HG03025 (cell line): ENCODE measurements around the gene DUOX1.
"Not testable (repeated sequence)": the region's sequence is repeated elsewhere in the genome, so short reads cannot be mapped to it uniquely, and the experiment has no call there.

ENCODE experiments used
- ATAC-seq: cut with Tn5 transposase; IDR thresholded peaks from one replicate; pipeline ENCODE4 v1.9.1; 2021; ENCODE audit warnings: mild to moderate bottlenecking, moderate library complexity; ENCODE audit not compliant: unreplicated experiment, low FRiP score

Gene DUOX1

GRCh38 chr15:45120081-45120972 lies 9.5 kb upstream of the DUOX1 start:
- no peak for ATAC-seq

DNA sequence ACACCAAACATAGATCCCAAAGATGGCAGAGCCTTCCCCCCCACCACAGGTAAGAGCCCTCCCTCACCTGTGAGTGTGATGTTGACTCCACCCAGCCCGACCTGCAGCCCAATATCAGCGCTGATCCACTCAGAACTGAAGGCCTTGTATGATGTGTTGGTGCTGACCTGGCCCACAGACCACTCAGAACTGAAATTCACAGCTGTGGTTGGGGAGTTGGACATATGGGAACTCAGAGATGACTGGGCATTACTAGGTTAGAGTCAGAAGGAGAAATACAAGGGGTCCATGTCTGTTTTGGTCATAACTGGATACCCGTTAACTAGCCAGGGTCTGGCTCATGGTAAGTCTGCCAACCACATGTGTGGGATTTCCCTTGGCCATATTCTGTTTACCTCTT lies 8.8 kb upstream of the DUOX1 start:
- no peak for ATAC-seq

- no peak for ATAC-seq
Measured at GRCh38 chr15:45121706-45122417, 7.9 kb upstream of the DUOX1 start.

- no peak for ATAC-seq
Measured at GRCh38 chr15:45122719-45123118, 7.1 kb upstream of the DUOX1 start.

DNA sequence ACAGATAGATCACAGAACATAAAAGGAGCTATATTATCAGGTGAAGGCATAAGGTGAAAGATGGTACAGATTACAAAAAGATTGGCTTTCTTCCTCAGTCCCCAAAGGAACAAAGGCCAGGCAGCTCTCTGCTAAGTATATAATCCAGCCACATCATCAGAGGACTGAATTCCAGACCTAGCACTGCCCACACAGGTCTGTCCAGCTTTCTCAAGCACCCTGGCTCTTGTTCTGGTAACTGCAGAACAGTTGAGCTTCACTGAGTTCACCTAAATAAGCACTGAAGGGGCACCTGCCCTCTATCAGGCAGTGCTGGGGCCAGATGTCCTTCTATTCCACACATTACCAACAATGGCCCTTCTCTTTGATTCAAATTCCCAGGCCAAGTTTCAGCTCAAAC lies 6.4 kb upstream of the DUOX1 start:
- ATAC-seq: no peak

- ATAC-seq: no peak
Measured at GRCh38 chr15:45126535-45127158, 3.1 kb upstream of the DUOX1 start.

- ATAC-seq: no peak
Measured at GRCh38 chr15:45128971-45129639, 689 bp upstream of the DUOX1 start.

DNA sequence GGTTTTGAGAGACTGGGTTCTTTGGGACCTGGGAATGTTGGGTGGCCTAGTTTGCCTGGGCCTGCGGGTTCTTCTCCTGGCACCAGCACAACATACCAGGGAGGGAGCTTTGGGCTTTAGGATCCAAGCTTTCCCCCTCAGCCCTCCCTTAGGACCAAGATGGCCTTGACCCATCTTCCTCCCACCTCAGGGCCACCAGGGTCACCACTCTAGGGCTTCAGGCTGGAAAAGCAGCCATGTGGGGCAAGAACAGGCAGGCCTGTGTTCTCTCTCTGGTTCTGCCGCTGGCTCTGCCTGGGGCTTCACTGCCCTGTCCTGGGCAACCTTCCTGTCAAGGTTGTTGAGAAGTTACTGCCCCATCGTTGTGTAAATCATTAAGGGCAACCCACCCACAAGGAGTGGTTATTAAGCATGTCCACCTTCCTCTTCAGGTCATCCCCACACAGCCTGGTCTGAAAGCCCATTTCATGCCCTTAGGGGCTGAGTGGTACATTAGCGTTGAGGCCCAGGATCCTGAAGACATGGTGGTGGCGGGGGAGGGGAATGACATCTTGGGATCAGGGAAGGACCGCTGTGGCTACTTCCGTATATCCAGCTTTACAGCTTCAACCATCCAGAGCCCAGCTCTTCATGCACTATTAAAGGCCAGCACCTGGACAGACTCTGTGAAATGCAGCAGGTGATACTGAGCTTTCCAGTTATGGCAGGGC lies 652 bp downstream of the DUOX1 start:
- no peak for ATAC-seq

DNA sequence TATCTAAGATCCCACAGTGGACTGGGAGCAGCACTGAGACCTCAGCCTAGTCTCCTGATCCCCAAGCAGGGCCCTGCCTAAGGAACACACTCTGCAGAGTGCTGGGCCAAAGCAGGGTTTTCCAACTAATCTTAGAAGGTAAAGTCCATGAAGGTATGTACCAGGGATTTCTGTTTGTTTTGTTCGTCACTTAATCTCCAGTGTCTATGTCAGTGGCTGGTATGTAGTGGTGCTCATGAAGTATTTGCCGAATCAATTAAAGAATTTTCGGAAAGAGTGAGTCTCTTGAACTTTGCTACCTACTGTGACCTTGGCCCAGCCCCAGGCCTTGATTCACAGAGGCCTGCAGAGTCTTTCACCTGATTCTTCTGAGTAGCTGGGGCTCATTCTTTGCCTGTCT lies 1.7 kb downstream of the DUOX1 start:
- ATAC-seq: no peak

- no peak for ATAC-seq
Measured at GRCh38 chr15:45132844-45133560, 3.2 kb downstream of the DUOX1 start.

- no peak for ATAC-seq
Measured at GRCh38 chr15:45133561-45133920, 3.7 kb downstream of the DUOX1 start.

GRCh38 chr15:45134046-45134445 lies 4.3 kb downstream of the DUOX1 start:
- ATAC-seq: no peak

GRCh38 chr15:45134682-45135604 lies 5.1 kb downstream of the DUOX1 start:
- no peak for ATAC-seq

DNA sequence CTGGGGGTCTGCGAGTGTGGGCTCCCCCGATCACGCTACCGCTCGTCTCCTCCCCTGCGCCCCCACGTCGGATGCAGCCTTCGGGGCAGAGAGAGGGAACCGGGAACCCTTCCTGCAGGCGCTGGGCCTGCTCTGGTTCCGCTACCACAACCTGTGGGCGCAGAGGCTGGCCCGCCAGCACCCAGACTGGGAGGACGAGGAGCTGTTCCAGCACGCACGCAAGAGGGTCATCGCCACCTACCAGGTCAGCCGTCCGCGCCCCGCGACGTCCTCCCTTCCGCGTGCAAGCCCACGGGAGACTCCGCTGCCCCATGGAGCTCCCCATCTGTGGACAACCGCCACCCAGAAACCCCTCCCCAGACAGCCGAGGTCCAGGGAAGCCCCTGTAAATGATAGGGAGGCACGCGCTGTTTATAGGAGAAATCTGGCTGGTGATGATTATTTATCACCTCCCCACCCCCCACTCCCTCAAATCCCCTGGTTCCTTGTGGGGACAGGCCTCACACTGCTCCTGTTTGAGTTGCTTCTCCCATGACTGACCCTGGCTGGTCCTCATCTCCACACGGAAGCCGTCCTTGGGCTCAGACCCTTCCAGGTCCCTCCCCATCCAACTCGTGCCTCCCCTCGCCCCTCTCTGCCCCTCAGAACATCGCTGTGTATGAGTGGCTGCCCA lies 6.0 kb downstream of the DUOX1 start:
- ATAC-seq: not testable (repeated sequence)

DNA sequence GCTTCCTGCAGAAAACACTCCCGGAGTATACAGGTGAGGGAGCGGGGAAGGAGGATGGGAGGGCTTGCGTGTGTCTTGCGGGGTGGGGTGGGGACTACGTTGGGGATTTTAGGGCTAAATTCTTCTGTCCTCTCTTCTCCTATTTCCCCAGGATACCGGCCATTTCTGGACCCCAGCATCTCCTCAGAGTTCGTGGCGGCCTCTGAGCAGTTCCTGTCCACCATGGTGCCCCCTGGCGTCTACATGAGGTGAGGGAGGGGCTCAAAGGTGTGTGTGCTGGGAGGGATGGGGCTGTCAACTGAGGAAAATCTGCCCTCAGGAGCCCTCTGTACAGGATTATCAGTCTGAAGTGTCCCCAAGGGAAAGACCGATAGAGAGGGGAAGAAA lies 6.6 kb downstream of the DUOX1 start:
- ATAC-seq: no peak

GRCh38 chr15:45137703-45138102 lies 7.9 kb downstream of the DUOX1 start:
- no peak for ATAC-seq

- ATAC-seq: no peak
Measured at GRCh38 chr15:45138814-45139765, 9.3 kb downstream of the DUOX1 start.
